ENCODE data around the gene CASP14.
"Not testable (repeated sequence)": the region's sequence is repeated elsewhere in the genome, so short reads cannot be mapped to it uniquely, and the experiment has no call there.

Gene CASP14, protein sequence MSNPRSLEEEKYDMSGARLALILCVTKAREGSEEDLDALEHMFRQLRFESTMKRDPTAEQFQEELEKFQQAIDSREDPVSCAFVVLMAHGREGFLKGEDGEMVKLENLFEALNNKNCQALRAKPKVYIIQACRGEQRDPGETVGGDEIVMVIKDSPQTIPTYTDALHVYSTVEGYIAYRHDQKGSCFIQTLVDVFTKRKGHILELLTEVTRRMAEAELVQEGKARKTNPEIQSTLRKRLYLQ

DNA sequence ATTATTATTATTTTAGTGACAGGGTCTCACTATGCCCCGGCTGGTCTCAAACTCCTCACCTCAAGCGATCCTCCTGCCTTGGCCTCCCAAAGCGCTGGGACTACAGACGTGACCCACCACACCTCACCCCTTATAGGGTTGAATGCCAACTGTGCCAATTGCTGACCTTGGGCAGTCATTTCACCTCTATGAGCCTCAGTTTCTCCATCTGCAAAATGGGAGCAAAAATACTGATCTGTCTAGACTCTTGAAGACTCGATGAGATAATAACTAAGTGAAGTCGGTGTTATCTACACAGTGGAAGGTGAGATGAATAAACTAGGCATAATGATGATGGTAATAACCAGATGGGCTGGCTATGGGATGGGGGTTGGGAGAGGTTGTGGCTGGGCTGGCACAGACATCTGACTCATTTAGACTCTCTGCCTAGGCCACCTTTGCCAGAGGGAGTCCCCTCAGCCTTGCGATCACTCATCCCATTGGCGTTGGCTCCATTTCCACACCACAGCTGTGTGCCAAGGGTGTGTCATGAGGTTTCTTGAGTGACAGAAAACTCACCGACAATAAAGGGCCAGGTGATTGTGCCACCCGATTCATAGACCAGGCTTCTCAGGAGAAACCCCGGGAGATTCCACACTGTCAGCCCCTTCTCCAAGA is at the start of gene CASP14:
Gene CASP14 (plus strand): TSS at position 596 of the 657 bp plus-strand sequence. CDS start 2,772 bp downstream, outside the sequence.
- no peak for DNase-seq

DNA sequence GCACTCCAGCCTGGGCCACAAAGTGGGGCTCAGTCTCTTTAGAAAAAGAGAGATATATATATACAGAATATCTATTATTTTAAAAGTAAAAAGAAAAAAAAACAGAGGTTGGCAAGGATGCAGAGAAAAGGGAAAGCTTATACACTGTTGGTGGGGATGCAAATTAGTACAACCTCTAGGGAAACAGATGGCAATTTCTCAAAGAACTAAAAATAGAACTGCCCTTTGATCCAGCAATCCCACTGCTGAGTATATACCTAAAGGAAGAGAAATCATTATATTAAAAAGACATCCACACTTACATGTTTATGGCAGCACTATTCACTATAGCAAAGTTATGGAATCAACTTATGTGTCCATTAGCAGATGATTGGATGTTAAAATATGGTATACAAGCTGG is 41.0 kb upstream of the CASP14 start:
- DNase-seq: no peak

DNA sequence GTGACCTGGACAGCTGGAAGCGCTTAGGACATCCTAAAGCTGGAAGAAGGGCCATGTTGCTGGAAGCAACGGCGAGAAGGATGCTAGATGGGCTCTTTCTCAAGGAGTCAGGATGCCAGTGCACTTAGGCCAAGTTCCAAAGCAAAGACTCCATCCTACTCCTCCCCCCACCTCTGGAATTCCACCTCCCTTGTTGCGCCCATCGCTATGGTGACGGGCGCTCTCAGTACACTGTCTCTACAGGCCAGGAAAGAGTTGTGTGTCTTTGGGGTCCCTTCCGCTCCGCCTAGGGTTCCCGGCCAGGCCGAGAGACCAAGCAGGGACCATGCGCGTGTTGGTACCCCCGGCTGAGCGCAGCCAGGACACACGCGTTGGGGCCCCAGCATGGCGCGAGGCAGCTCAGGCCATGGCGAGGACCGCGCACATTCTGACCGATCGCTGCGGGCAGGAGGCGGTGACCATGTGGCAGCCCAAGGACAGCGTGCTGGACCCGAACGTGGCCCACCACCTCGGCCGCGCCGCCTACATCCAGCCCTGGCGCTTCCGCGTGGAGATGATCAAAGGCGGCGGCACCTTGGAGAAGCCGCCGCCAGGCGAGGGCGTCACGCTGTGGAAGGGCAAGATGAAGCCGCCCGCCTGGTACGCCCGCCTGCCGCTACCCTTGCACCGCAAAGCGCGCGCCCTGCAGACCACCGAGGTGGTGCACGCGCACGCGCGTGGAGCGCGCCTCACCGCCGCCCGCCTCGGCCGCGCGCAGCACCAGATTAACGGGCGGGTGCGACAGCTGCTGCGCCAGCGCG is 38.6 kb upstream of the CASP14 start:
- no peak for DNase-seq

DNA sequence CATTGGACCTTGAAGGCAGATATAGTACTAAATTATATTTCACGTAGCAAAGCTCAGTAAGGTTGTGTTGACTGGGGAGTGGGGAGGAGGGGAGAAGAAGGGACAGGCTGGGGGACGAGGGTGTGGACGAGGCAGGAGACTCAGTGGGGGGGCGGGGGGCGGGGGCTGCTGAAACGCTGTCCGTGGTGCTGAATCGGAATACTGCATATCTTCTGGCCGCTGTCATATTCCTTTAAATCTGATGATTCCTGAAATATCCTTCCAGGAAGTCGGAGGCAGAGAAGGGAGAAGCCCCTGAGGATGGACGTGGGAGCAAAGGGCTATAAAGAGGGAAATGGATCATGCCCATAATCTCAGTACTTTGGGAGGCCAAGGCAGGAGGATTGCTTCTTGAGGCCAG is 34.7 kb upstream of the CASP14 start:
- no peak for DNase-seq

DNA sequence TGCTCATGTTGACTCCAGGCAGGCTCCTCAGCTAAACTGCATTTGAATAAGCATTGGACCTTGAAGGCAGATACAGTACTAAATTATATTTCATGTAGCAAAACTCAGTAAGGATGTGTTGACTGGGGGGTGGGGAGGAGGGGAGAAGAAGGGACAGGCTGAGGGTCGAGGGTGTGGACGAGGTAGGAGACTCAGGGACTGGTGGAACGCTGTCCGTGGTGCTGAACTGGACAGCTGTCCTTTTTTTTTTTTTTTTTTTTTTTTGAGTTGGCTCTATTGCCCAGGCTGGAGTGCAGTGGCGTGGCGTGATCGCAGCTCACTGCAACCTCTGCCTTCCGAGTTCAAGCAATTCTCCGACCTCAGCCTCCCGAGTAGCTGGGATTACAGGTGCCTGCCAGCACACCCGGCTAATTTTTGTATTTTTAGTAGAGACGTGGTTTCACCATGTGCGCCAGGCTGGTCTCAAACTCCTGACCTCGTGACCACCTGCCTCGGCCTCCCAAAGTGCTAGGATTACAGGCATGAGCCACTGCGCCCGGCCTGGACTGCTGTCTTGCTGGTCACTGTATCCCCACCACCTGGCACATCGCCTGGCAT is 33.2 kb upstream of the CASP14 start:
- DNase-seq: no peak

DNA sequence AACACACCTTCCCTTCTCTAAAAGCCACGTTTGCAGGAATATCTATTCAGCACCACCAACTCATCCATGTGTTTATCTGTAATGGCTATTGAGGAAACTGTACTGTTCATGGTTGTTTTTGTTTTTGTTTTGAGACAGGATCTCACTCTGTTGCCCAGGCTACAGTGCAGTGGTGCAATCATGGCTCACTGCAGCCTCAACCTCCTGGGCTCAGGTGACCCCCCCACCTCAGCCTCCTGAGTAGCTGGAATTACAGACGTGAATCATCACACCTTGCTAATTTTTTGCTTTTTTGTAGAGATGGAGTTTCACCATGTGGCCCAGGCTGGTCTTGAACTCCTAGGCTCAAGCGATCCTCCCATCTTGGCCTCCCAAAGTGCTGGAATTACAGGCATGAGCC is 30.4 kb upstream of the CASP14 start:
- DNase-seq: not testable (repeated sequence)

DNA sequence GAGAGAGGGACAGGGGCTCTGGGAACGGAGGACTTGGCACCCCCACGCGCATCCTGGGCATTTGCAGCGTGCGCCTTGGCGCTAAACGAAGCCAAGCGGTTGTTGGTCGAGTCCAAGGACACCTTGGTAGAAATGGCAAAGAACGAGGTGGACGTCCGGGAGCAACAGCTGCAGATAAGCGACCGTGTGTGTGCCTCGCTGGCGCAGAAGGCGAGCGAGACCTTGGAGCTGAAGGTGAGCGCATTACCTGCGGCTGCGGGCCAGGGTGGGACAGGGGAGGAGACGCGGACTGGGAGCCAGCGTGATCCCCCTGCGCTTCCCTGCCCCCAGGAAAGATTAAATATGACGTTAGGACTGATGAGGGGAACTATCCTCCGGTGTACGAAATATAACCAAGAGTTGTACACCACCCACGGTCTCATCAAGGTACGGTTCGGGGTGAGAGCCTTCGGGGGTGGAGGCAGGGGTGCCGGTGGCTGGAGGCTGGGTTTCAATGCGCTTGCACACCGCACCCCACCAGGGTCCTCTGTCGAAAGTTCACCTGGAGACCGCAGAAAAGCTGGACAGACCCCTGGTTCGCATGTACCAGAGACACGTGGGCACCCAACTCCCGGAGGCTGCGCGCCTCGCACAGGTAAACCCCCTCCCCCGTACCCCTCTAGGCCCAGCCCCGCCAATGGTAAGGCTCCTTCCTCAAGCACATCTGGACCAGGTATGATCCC is 27.8 kb upstream of the CASP14 start:
- no peak for DNase-seq

DNA sequence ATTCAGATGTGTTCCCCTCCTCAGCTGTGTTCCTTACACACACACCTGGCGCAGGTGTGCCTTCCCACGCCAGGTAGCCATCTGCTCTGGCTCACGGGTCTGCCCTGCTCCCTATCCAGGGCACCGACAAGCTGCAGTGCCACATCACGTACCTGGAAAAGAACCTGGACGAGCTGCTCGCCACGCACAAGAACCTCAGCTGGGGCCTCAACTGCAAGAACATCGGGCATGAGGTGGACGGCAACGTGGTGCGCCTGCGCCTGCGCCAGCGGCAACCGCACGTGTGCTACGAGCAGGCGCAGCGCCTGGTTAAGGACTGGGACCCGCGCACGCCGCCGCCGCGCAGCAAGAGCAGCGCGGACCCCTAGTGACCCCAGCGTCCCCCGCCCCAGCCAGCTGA is 26.5 kb upstream of the CASP14 start:
- no peak for DNase-seq

DNA sequence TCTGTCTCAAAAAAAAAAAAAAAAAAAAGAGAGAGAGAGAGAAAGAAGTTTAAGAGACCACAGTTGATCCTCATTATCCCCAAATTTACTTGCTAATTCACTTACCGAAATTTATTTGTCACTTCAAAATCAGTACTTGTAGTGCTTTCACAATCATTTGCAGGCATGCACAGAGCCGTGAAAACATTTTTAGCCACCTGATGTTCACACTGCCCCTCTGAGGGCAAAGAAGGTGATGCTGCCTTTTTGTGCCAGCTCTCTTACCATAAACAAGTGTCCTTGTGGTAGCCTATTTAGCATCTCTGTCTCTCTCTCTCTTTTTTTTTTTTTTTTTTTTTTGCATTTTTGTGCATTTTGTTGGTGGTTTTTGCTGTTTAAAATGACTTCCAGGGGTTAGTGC is 24.1 kb upstream of the CASP14 start:
- peak; percentile 42 for DNase-seq

DNA sequence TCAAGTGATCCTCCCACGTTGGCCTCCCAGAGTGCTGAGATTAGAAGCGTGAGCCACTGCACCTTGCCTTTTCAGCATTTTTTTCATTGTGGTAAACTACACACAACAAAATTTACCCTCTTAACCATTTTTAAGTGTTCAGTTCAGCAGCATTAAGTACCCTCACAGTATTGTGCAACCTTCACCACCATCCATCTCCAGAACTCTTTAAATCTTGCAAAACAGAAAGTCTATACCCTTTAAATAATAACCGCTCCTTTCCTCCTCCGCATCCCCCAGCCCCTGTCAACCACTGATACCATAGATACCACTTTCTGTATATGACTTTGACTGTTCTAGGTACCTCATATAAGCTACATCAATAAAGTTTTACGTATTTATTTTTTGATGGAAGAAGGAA is 20.8 kb upstream of the CASP14 start:
- DNase-seq: no peak

DNA sequence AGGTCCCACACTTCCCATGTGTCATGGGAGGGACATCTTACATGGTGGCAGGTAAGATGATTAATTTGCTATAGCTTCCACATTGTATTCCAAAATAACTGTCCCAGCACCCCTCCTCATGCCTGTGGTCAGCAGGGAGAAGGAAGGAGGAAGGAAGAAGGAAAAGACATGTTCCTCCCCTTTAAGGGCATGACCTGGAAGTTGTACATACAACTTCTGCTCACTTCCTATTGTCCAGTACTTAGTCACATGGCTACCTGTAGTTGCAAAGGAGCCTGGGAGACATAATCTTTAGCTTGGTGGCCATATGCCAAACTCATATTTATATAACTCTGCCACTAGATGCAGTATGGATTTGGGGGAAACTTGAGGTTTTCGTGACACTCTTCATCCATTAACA is 17.6 kb upstream of the CASP14 start:
- no peak for DNase-seq

DNA sequence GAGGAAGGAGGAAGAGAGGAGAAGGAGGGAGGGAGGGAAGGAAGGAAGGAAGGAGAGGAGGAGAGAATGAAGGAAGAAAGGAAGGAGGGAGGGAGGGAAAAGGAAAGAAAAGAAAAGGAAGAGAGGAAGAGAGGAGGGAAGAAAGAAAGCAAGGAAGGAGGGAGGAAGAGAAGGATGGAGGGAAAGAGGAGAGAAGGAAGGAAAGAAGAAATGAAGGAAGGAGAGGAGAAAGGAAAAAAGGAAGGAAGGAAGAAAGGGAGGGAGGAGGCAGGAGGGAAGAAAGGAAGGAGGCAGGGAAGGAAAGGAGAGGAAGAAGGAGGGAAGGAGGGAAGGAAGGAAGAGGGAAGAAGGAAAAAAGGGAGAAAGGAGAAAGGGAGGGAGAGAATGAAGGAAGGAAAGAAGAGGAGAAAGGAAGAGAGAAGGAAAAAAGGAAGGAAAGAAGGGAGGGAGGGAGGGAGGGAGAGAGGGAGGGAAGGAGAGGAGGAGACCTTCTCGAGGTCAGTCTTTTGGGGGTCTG is 13.4 kb upstream of the CASP14 start:
- DNase-seq: no peak

DNA sequence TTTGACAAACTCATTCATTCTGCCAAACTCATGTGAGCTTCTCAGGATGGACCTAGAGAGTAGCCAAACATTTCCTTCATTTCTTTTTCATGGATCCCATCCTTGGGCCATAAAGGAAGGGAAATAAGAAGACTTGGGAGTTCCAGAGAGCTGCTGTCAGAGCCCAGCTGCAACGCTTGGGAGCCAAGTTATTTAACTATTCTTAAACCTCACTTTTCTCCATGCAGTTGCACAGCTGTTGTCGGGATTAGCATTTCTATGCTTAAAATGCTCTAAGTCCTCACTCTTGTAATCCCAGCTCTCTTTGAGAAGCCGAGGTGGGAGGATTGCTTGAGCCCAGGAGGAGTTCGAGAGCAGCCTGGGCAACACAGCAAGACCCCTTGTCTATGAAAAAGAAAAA is 11.7 kb upstream of the CASP14 start:
- no peak for DNase-seq

DNA sequence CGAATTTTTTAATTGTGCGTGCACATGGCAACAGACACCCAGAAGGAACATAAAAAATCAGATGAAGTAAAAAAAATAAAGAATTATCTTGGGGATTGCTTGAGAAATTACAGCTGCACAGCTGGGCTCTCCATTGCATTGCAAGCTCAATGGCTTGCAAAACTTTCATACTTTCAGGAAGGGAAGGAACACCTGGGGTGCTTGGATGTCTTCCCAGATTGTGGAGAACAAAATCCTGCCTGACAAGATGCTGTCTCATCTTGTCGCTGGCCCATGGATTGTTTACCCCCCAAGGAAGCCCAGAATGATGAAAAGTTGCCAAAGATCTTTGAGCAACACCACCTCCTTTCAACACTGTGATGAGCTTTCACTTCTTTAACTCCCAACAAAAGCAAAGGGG is 11.0 kb upstream of the CASP14 start:
- no peak for DNase-seq

DNA sequence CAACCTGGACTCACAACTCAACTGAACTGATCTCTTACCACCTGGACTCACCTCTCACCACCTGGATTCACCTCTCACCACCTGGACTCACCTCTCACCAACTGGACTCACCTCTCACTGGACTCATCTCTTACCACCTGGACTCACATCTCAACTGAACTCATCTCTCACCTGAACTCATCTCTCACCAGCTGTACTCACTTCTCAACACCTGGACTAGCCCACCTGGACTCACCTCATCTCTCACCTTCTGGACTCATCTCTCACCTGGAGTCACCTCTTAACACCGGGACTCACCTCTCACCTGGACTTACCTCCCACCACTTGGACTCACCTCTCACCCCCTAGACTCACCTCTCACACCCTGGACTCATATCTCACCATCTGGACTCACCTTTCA is 7.3 kb upstream of the CASP14 start:
- no peak for DNase-seq

DNA sequence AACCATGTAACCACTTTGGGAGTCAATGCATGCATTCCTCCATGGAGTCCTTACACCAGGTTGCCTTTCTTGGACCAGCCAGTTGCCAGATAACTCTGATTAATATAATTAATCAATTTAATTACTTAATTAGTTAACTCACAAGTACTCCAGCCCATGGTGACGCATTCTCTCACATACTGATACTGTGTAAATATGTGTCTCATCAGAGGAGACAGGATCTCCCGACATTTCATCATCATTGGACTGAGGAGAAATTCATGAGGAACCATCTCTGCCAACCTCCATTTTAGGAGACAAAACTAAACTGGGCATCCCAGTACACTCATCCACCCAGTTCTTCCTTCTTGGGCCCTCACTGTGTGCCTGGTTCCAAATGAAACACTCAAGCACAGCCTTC is 6.5 kb upstream of the CASP14 start:
- no peak for DNase-seq

DNA sequence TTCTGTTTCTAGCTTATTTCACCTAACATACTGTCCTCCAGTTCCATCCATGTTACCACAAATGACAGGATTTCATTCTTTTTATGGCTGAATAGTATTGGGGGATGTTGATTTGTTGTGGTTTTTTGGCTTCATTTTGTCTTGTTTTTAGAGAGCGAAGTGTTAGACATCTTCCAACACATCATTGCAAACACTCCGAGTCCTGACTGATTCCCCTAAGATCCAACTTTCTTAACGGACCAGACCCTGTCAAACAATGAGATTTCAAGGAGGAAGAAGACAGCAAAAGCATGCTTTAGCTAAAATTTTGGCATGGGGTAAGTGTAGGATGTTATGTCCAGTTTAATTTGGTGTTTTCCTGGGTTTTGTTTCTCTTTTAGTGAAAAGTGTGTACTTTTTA is 3.8 kb upstream of the CASP14 start:
- no peak for DNase-seq

DNA sequence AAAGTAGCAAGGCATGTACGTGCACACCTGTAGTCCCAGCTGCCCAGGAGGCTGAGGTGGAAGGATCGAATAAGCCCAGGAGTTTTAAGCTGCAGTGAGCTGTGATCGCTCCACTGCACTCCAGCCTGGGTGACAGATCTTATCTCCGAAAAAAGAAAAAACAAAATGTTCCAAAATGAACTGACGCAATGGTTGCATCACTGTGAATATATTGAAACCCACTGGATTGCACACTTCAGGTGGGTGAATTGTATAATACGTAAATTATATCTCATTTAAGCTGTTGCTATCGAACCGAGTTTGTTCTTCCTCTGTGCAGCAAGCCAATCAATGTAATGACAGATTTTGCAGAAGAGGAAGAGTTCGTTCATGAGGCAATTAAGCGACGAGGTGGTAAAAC is 1.6 kb upstream of the CASP14 start:
- no peak for DNase-seq

DNA sequence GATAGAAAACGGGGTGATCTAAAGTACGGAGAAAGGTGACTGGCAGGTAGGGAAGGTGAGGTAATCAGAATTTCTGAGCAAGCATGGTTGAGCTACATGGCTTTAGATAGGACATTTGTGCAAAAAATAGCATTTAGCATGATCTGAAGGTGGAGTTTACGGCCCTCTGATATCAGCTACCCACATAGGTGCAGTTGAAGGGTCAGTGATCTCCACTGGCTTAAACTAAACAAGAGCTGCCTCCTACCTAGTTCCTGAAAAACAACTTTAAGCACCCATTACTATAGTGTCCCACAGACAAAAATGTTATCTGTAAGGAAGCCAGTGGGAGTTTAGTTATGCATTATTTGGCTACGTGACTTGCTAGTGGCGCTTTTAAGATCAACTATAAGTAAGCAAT is 1.2 kb upstream of the CASP14 start:
- no peak for DNase-seq

DNA sequence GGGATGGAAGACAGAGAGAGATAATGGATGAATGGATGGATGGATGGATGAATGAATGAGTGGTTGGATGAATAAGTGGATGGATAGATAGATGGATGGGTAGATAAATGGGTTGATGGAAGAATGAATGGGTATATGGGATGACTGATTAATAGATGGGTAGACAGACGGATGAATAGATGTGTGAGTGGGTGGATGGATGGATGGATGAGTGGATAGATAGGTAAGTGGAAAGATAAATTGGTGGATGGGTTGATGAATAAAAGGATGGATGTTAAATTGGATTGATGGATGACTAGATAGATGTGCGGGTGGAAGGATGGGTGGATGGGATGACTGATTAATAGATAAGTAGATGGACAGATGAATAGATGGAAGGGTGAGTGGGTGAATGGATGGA is 1.4 kb downstream of the CASP14 start:
- DNase-seq: no peak

DNA sequence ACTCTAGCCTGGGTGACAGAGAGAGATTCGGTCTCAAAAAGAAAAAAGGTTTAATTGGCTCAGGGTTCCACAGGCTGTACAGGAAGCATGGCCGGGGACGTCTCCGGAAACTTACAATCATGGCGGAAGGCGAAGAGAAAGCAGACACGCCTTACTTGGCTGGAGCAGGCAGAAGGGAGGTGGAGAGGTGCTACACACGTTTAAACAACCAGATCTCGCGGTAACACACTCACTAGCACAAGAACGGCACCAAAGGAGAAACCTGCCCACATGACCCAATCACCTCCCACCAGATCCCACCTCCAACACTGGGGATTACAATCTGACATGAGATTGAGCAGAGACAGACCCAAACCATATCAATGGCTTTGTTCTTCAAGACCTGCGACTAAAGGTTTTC is 12.8 kb downstream of the CASP14 start:
- DNase-seq: no peak

DNA sequence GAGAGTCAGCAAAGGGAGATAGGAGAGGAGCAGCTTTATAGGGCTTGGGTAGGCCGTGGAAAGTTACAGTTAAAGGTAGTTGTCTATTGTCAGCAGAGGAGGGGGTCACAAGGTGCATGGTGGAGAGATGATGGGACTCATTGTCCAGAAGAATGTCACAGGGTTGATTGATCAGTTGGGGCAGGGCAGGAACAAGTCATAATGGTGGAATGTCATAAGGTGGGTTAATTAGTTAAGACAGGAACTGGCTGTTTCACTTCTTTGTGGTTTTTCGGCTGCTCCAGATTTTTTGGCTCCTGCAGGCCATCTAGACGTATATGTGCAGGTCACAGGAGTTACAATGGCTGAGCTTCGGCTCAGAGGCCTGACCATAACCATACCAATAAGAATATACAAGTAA is 21.1 kb downstream of the CASP14 start:
- DNase-seq: not testable (repeated sequence)
